ENCODE results near the gene DUX4. TPM values are rescaled to one million over a fixed set of nuclear protein-coding genes. Genes with fewer than 3 reads are reported as not detected.

Gene DUX4
- total RNA-seq, 2 donors from 2014 or later, result not detected

Small RNA genes lying within 50 kb of the gene (small RNA-seq; reads per million reads assigned to genes)
- gene AC215524.1, result not detected

Other genes with a start within 250 kb of the DUX4 start
- gene FRG1, start 232.9 kb upstream of the DUX4 start, total RNA-seq, result 10 to 100 TPM; 19.7 to 39.9 TPM
- not detected for gene FRG2, start 146.5 kb upstream of the DUX4 start, total RNA-seq
- gene DBET, start 109.3 kb upstream of the DUX4 start, total RNA-seq, result not detected